GM23338 (cell line): ENCODE measurements around the gene ATPAF1.

Experiments used
- CTCF ChIP-seq, 2 experiments: fragments of 200-600 bp in 1 of 2; sonication (generic) in 1 of 2; conservative IDR thresholded peaks; 2 replicates each; pipeline versions ENCODE4 v1.5.1 to v1.6.1; 2016 to 2017; ENCODE audit warnings: antibody characterized with exemption in 2 of 2, low read depth in 2 of 2, mild to moderate bottlenecking in 2 of 2, moderate library complexity in 1 of 2
- EZH2 ChIP-seq: fragments of 200-600 bp; sonication (generic); IDR thresholded peaks from one replicate; pipeline ENCODE4 v1.8.0; 2017; ENCODE audit warnings: antibody characterized with exemption, mild to moderate bottlenecking, low read depth; ENCODE audit not compliant: unreplicated experiment

- TF ChIP-seq EZH2 (no peak), CTCF (conservative IDR thresholded peaks at IDR 0.05; ENCODE audit: low read depth in 2 of 2) (no peak)
These were observed 21.7 kb upstream of the ATPAF1 start for GRCh38 chr1:46689897-46690296.
